SU-DHL-6 (cell line): ENCODE data around the gene PLA2G4F.

ENCODE experiments used
- H2AFZ ChIP-seq: fragments of 200-600 bp; sonication (generic); 2 replicates; pipeline ENCODE4 v1.6.1; 2014; ENCODE audit warnings: low read depth, mild to moderate bottlenecking, moderate library complexity, mixed read lengths, antibody characterized with exemption, low read length; ENCODE audit not compliant: severe bottlenecking
- H3F3A ChIP-seq: fragments of 200-600 bp; shearing (Covaris generic); 2 replicates; pipeline ENCODE4 v1.6.0; 2016; ENCODE audit warnings: antibody characterized with exemption, mild to moderate bottlenecking; ENCODE audit not compliant: insufficient read depth
- H3K27ac ChIP-seq: fragments of 200-600 bp; sonication (generic); 2 replicates; pipeline ENCODE4 v1.5.1; 2016; ENCODE audit warnings: low read depth, mild to moderate bottlenecking, low read length, moderate library complexity, mixed read lengths
- H3K27me3 ChIP-seq: fragments of 200-600 bp; sonication (generic), shearing (Covaris generic); 2 replicates; pipeline ENCODE4 v1.6.0; 2014; ENCODE audit warnings: mild to moderate bottlenecking, low read length
- H3K36me3 ChIP-seq: fragments of 200-600 bp; sonication (generic); 2 replicates; pipeline ENCODE4 v1.6.1; 2014; ENCODE audit warnings: mild to moderate bottlenecking, low read length, mixed read lengths
- H3K4me2 ChIP-seq: fragments of 300-600, 200-600 bp; shearing (Covaris generic), sonication (generic); 2 replicates; pipeline ENCODE4 v1.6.0; 2014; ENCODE audit warnings: low read length, low read depth, mild to moderate bottlenecking; ENCODE audit not compliant: poor library complexity, severe bottlenecking
- H3K4me3 ChIP-seq: fragments of 200-600 bp; sonication (generic); 2 replicates; pipeline ENCODE4 v1.5.1; 2014; ENCODE audit warnings: antibody characterized with exemption, low read length, mild to moderate bottlenecking, mixed read lengths; ENCODE audit not compliant: insufficient read depth, poor library complexity, severe bottlenecking
- H3K79me2 ChIP-seq: fragments of 200-600 bp; sonication (generic); 2 replicates; pipeline ENCODE4 v1.6.1; 2014; ENCODE audit warnings: mild to moderate bottlenecking, low read length, moderate library complexity; ENCODE audit not compliant: insufficient read depth
- H3K9ac ChIP-seq: fragments of 200-600 bp; sonication (generic); 2 replicates; pipeline ENCODE4 v1.7.0; 2014; ENCODE audit warnings: mild to moderate bottlenecking, low read length
- H3K9me2 ChIP-seq: fragments of 200-600 bp; sonication (generic); replicated peaks from 2 replicates; pipeline ENCODE4 v1.6.1; 2014; ENCODE audit warnings: low read length; ENCODE audit not compliant: insufficient read depth
- H3K9me3 ChIP-seq: fragments of 200-600 bp; sonication (generic); 2 replicates; pipeline ENCODE4 v1.6.1; 2014; ENCODE audit warnings: low read length, mixed read lengths; ENCODE audit not compliant: insufficient read depth
- H4K20me1 ChIP-seq: fragments of 200-600 bp; sonication (generic); 2 replicates; pipeline ENCODE4 v1.6.1; 2014; ENCODE audit warnings: low read depth, mild to moderate bottlenecking, antibody characterized with exemption, low read length, moderate library complexity, mixed read lengths
- CTCF ChIP-seq: fragments of 200-600 bp; sonication (generic); IDR thresholded peaks from one replicate; pipeline ENCODE4 v1.5.1; 2017; ENCODE audit warnings: antibody characterized with exemption, mild to moderate bottlenecking, low read length, moderate library complexity; ENCODE audit not compliant: insufficient read depth, poor library complexity, severe bottlenecking
- EZH2phosphoT487 ChIP-seq: fragments of 200-600 bp; sonication (generic), shearing (Covaris generic); conservative IDR thresholded peaks from 2 replicates; pipeline ENCODE4 v1.6.1; 2018; ENCODE audit warnings: mild to moderate bottlenecking, antibody characterized with exemption, low read length, moderate library complexity, mixed read lengths

Gene PLA2G4F

DNA sequence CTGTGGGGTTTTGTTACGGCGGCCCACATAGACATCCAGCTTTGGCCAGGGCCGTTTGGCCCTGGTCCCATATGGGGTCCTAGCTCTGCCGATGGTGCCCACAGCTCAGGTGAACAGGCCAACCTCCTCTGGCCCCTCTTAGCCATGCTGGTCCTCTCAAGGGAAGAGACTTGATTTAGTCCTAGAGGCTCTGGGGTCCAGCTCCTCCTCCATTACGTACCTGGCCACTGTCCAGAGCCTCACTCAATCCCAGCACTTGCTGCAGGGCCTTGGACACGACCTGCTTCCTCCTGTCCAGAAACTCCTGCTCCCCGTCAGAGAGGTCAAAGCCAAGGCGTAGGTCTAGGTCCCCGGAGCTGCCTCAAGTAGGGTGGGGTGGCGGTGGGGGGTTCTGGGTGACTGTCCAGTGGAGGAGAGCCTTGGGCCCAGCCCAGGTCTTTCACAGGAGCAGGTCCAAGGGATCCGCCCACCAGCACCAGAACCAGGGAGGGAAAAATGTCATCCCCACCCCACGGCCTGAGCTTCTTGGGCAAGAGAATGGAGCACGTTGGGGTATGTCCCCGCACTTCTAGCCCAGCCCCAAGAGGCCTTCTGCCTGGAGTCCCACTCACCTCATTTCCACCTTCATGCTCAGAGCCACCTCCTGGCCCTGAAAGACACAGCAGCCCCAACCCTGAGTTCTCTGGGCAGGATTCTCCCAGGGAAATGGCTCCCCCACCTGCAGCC lies 6.8 kb downstream of the PLA2G4F start:
- Histone ChIP-seq H3K9me2 (no peaks in the 10 kb centered on the region), H3K27ac (no peak overlapping the region), H2AFZ (no peak overlapping the region)

GRCh38 chr15:42148808-42149492 lies 7.5 kb downstream of the PLA2G4F start:
- no peaks in the 10 kb centered on the region for H3K27me3 ChIP-seq
- H3K4me2 ChIP-seq = no peak overlapping the region
- H3K79me2 ChIP-seq = no peaks in the 10 kb centered on the region
- H3K9me3 ChIP-seq = no peaks in the 10 kb centered on the region
- no peak overlapping the region for H3K4me3 ChIP-seq
- no peak overlapping the region for H2AFZ ChIP-seq
- no peak overlapping the region for H3K9ac ChIP-seq
- no peaks in the 10 kb centered on the region for H4K20me1 ChIP-seq
- H3K9me2 ChIP-seq = no peaks in the 10 kb centered on the region
- no peak for TF ChIP-seq EZH2phosphoT487
- TF ChIP-seq CTCF = no peak
- no peaks in the 10 kb centered on the region for H3K36me3 ChIP-seq
- no peak overlapping the region for H3K27ac ChIP-seq
- H3F3A ChIP-seq = no peaks in the 10 kb centered on the region

More for the DNA sequence above, 6.8 kb downstream of the PLA2G4F start:
- Histone ChIP-seq H3K4me3 (no peak overlapping the region), H3K9ac (no peak overlapping the region), H3F3A (no peaks in the 10 kb centered on the region), H3K4me2 (no peak overlapping the region), H3K79me2 (no peaks in the 10 kb centered on the region), H4K20me1 (no peaks in the 10 kb centered on the region), H3K9me3 (no peaks in the 10 kb centered on the region), H3K27me3 (no peaks in the 10 kb centered on the region), H3K36me3 (no peaks in the 10 kb centered on the region)
- TF ChIP-seq EZH2phosphoT487 (no peak), CTCF (no peak)

DNA sequence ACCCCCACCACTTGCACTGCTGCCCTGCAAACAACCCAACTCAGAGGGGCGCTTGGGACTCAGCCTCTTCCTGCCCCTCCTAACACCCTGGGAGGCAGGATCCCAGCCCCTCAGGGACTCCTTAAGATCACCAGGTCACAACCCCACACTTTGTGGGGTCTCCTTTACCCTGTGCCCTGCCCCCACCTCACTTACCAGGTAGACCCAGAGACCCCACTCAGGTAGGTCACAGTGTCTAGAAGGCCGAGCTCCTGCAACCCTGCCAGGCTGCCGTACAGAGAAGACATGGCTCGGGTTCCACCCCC lies 9.1 kb downstream of the PLA2G4F start:
- Histone ChIP-seq H4K20me1 (no peaks in the 10 kb centered on the region), H3K4me3 (no peak overlapping the region), H3K9me2 (no peaks in the 10 kb centered on the region), H3K27ac (no peak overlapping the region), H3K9me3 (no peaks in the 10 kb centered on the region), H3K4me2 (no peak overlapping the region), H3K27me3 (no peaks in the 10 kb centered on the region), H3F3A (no peaks in the 10 kb centered on the region), H3K9ac (no peak overlapping the region), H3K36me3 (no peaks in the 10 kb centered on the region), H2AFZ (no peak overlapping the region), H3K79me2 (no peaks in the 10 kb centered on the region)
- TF ChIP-seq EZH2phosphoT487 (no peak), CTCF (no peak)
